ENCODE results near the gene FAXDC2.
"Not testable (repeated sequence)": the region's sequence is repeated elsewhere in the genome, so short reads cannot be mapped to it uniquely, and the experiment has no call there.

FAXDC2 gene

DNA sequence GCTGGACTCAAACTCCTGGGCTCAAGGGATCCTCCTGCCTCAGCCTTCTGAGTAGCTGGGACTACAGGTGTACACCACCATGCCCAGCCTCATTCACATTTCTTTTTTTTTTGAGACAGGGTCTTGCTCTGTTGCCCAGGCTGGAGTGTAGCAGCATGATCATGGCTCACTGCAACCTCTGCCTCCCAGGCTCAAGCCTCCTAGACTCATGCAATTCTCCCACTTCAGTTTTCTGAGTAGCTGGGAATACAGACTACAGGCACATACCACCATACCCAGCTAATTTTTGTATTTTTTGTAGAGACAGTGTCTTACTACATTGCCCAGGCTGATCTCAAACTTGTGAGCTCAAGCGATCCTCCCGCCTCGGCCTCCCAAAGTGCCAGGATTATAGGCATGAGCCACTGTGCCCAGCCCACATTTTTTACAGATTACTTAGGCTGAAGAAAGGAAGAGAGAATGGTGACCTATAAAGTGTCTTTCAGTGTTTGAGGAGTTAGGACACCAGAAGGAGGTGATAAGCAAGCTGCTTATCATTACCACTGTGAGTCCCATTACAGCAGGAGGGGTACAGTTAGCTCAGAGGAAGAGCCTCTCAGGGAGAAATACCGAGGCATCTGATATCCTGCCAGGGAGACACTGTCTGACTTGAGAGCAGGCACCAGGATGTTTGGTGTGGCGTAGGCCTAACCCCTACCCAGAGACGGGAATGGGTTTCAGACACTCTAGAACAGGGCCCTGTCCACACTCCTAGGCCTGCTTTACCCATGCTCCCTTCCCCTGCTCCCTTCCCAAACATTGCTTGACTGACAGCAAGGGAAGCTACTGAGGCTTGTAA, 9.7 kb downstream of the FAXDC2 start:
- 51% methylated on average over 2 of the region's 6 CpGs for WGBS (ENCODE audit: insufficient coverage)
- no peaks in the 10 kb centered on the region for H3K27me3 ChIP-seq (replicated peaks in 2 of 5; ENCODE audit: control insufficient read depth in 4 of 5, insufficient read depth in 5 of 5, low read length in 4 of 5)
- H3K36me3 ChIP-seq (ENCODE audit: control insufficient read depth in 4 of 4, insufficient read depth in 4 of 4, low read length in 3 of 4), result peaks cover 0 to 7% (median 4%) of the 10 kb centered on the region in 4 experiments
- no peaks in the 10 kb centered on the region for H3K9me3 ChIP-seq (ENCODE audit: control extremely low read depth in 1 of 5, control insufficient read depth in 4 of 5, insufficient read depth in 2 of 5, low read depth in 1 of 5, low read length in 4 of 5)
- ChIA-PET CTCF (interaction anchor here (0.7 to 2.1 kb wide), 3 partner anchors 10 to 32 kb away, joined by 4 read pairs; partner anchors contain the start of gene FAXDC2), POLR2A (no interaction called here)
- H3K4me3 ChIP-seq (ENCODE audit: control insufficient read depth in 1 of 7, extremely low read depth in 1 of 7, insufficient read depth in 4 of 7, low read depth in 2 of 7, low read length in 6 of 7), result no peak overlapping the region
- peaks cover 0 to 8% (median 2%) of the 10 kb centered on the region in 4 experiments for H3K4me1 ChIP-seq (ENCODE audit: control extremely low read depth in 1 of 4, control insufficient read depth in 4 of 4, insufficient read depth in 4 of 4, low read length in 3 of 4)
- no peak overlapping the region for H3K27ac ChIP-seq (ENCODE audit: insufficient read depth in 1 of 2, low read depth in 1 of 2, low read length in 2 of 2, poor library complexity in 1 of 2, severe bottlenecking in 2 of 2)
- DNase-seq, result peak; percentile 23 to 73 (median 52)

DNA sequence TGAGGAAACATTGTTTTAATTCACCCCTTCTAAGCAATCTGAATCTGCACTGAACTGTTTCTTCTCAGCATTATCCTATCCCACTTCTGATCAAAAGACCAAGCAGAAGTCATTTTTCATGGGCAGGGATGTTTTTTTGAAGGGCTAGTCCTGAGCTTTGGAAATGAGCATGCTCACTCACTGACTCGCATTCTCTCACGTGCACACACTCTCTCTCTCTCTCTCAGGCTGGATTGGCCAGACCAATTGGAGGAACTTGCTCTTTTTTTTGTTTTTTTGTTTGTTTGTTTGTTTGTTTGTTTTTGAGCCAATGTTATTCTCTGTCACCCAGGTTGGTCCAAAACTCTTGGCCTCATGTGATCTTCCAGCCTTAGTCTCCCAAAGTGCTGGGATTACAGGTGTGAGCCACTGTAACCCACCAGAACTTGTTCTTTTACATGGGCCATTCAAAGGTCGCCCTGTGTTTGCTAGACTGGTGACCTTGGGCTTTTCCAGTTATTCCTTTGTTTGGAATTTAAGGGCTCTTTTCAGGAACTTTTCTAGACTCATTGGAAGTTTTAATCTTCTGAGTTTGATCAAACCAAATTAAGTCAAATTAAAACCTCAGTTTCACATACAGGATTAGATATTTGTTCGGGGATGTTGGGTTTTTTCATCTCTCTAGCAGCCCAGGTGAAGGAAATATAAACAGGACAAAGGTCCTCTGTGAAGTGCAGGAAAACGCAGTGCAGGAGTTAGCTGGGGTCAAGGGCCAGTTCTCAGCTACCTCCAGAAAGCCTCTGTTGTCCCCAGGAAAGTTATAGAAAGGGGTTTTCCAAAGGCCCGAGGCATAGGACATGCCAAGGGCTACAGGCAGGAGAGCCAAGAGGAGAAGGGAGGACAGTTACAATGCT, 13.1 kb downstream of the FAXDC2 start:
- H3K36me3 ChIP-seq (ENCODE audit: control insufficient read depth in 4 of 4, insufficient read depth in 4 of 4, low read length in 3 of 4), result peaks cover 0 to 7% (median 4%) of the 10 kb centered on the region in 4 experiments
- H3K27me3 ChIP-seq (replicated peaks in 2 of 5; ENCODE audit: control insufficient read depth in 4 of 5, insufficient read depth in 5 of 5, low read length in 4 of 5), result no peaks in the 10 kb centered on the region
- H3K4me1 ChIP-seq (ENCODE audit: control extremely low read depth in 1 of 4, control insufficient read depth in 4 of 4, insufficient read depth in 4 of 4, low read length in 3 of 4), result peaks cover 0 to 17% (median 4%) of the 10 kb centered on the region in 4 experiments
- H3K4me3 ChIP-seq (ENCODE audit: control insufficient read depth in 1 of 7, extremely low read depth in 1 of 7, insufficient read depth in 4 of 7, low read depth in 2 of 7, low read length in 6 of 7), result no peak overlapping the region
- DNase-seq, result no peak
- ChIA-PET CTCF (interaction anchor here (1.0 to 2.8 kb wide), 4 partner anchors 8 to 31 kb away, joined by 3 to 7 read pairs (median 5); partner anchors contain the start of gene FAXDC2), POLR2A (no interaction called here)
- H3K27ac ChIP-seq (ENCODE audit: insufficient read depth in 1 of 2, low read depth in 1 of 2, low read length in 2 of 2, poor library complexity in 1 of 2, severe bottlenecking in 2 of 2), result no peak overlapping the region
- H3K9me3 ChIP-seq (ENCODE audit: control extremely low read depth in 1 of 5, control insufficient read depth in 4 of 5, insufficient read depth in 2 of 5, low read depth in 1 of 5, low read length in 4 of 5), result no peaks in the 10 kb centered on the region
- WGBS (ENCODE audit: insufficient coverage), result 97% methylated on average over 5 of the region's 6 CpGs

DNA sequence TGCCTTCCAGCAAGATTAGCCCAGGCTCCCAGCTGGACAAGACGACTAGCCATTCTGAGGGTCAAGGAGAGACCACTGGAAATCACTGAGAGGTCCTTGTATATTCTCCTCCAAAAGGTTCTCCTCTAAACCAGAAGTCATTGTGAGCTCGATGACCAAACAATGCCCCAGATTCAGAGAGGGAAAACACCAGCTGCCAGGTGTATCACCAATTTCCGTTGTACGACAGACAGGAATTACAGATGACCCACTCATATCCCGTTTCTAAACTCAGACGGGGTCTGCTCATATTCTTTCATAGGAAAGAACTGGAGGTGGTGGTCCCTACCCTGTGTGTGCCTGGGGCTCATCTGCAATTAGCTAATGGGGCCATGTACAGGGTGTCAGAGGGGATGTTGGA, 14.2 kb downstream of the FAXDC2 start:
- Histone ChIP-seq H3K27ac (ENCODE audit: insufficient read depth in 1 of 2, low read depth in 1 of 2, low read length in 2 of 2, poor library complexity in 1 of 2, severe bottlenecking in 2 of 2) (no peak overlapping the region), H3K4me3 (ENCODE audit: control insufficient read depth in 1 of 7, extremely low read depth in 1 of 7, insufficient read depth in 4 of 7, low read depth in 2 of 7, low read length in 6 of 7) (no peak overlapping the region), H3K9me3 (ENCODE audit: control extremely low read depth in 1 of 5, control insufficient read depth in 4 of 5, insufficient read depth in 2 of 5, low read depth in 1 of 5, low read length in 4 of 5) (no peaks in the 10 kb centered on the region), H3K4me1 (ENCODE audit: control extremely low read depth in 1 of 4, control insufficient read depth in 4 of 4, insufficient read depth in 4 of 4, low read length in 3 of 4) (peaks cover 0 to 15% (median 4%) of the 10 kb centered on the region in 4 experiments), H3K27me3 (replicated peaks in 2 of 5; ENCODE audit: control insufficient read depth in 4 of 5, insufficient read depth in 5 of 5, low read length in 4 of 5) (no peaks in the 10 kb centered on the region), H3K36me3 (ENCODE audit: control insufficient read depth in 4 of 4, insufficient read depth in 4 of 4, low read length in 3 of 4) (peaks cover 1 to 10% (median 5%) of the 10 kb centered on the region in 4 experiments)
- no peak for DNase-seq
- WGBS (ENCODE audit: insufficient coverage), result 95% methylated on average over 3 of the region's 6 CpGs
- POLR2A ChIA-PET, result interaction anchor here (0.6 kb wide), 1 partner anchor 13 kb away, joined by 4 read pairs; no protein-coding TSS in a partner anchor
- CTCF ChIA-PET, result interaction anchor here (1.0 to 2.8 kb wide), 3 partner anchors 9 to 14 kb away, joined by 3 to 7 read pairs (median 5); partner anchors contain the start of gene FAXDC2

DNA sequence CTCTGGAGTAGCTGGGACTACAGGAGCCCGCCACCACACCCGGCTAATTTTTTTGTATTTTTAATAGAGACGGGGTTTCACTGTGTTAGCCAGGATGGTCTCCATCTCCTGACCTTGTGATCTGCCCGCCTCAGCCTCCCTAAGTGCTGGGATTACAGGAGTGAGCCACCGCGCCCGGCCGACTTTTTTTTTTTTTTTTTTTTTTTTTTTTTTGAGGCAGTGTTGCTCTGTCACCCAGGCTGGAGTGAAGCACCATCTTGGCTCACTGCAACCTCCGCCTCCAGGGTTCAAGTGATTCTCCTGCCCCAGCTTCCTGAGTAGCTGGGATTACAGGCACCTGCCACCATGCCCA, 14.7 kb downstream of the FAXDC2 start:
- H3K27ac ChIP-seq (ENCODE audit: insufficient read depth in 1 of 2, low read depth in 1 of 2, low read length in 2 of 2, poor library complexity in 1 of 2, severe bottlenecking in 2 of 2); POLR2A ChIA-PET; H3K9me3 ChIP-seq (ENCODE audit: control extremely low read depth in 1 of 5, control insufficient read depth in 4 of 5, insufficient read depth in 2 of 5, low read depth in 1 of 5, low read length in 4 of 5); DNase-seq; H3K27me3 ChIP-seq (replicated peaks in 2 of 5; ENCODE audit: control insufficient read depth in 4 of 5, insufficient read depth in 5 of 5, low read length in 4 of 5); H3K4me3 ChIP-seq (ENCODE audit: control insufficient read depth in 1 of 7, extremely low read depth in 1 of 7, insufficient read depth in 4 of 7, low read depth in 2 of 7, low read length in 6 of 7); H3K4me1 ChIP-seq (ENCODE audit: control extremely low read depth in 1 of 4, control insufficient read depth in 4 of 4, insufficient read depth in 4 of 4, low read length in 3 of 4): not testable (repeated sequence)
- CTCF ChIA-PET, result interaction anchor here (1.5 to 2.8 kb wide), 2 partner anchors 9 to 15 kb away, joined by 5 to 7 read pairs; partner anchors contain the start of gene FAXDC2
- 94% methylated on average over 2 of the region's 9 CpGs for WGBS (ENCODE audit: insufficient coverage)
- H3K36me3 ChIP-seq (ENCODE audit: control insufficient read depth in 4 of 4, insufficient read depth in 4 of 4, low read length in 3 of 4), result peaks cover 3 to 14% (median 7%) of the 10 kb centered on the region in 4 experiments

DNA sequence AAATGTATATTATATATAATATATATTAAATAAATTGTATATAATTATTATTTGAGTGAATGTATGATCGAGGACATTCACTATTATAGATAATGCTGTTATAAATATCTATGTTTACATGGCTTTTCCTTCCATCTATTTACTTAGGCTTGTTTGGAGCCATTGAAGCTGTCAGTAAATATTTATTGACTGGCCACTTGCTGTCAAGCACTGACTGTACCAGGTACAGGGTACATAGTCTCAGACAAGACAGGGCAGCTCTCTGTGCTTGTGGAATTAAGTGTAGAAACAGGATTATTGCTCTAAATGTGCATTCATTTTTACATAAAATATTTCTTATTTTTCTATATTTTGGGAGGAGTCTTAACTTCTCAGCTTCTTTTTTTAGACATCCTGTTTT, 16.4 kb downstream of the FAXDC2 start:
- H3K4me1 ChIP-seq (ENCODE audit: control extremely low read depth in 1 of 4, control insufficient read depth in 4 of 4, insufficient read depth in 4 of 4, low read length in 3 of 4), result peaks cover 0 to 9% (median 3%) of the 10 kb centered on the region in 4 experiments
- H3K36me3 ChIP-seq (ENCODE audit: control insufficient read depth in 4 of 4, insufficient read depth in 4 of 4, low read length in 3 of 4), result peaks cover 3 to 29% (median 16%) of the 10 kb centered on the region in 4 experiments
- CTCF ChIA-PET, result interaction anchor here (0.7 to 2.8 kb wide), 6 partner anchors 9 to 23 kb away, joined by 3 to 7 read pairs (median 3); no protein-coding TSS in a partner anchor
- no CpG with 5 or more reads among the region's 1 CpG for WGBS (ENCODE audit: insufficient coverage)
- peak overlapping the region in 1 of 2 experiments; percentile 79 for H3K27ac ChIP-seq (ENCODE audit: insufficient read depth in 1 of 2, low read depth in 1 of 2, low read length in 2 of 2, poor library complexity in 1 of 2, severe bottlenecking in 2 of 2)
- no peaks in the 10 kb centered on the region for H3K27me3 ChIP-seq (replicated peaks in 2 of 5; ENCODE audit: control insufficient read depth in 4 of 5, insufficient read depth in 5 of 5, low read length in 4 of 5)
- POLR2A ChIA-PET, result no interaction called here
- H3K9me3 ChIP-seq (ENCODE audit: control extremely low read depth in 1 of 5, control insufficient read depth in 4 of 5, insufficient read depth in 2 of 5, low read depth in 1 of 5, low read length in 4 of 5), result no peaks in the 10 kb centered on the region
- no peak for DNase-seq
- no peak overlapping the region for H3K4me3 ChIP-seq (ENCODE audit: control insufficient read depth in 1 of 7, extremely low read depth in 1 of 7, insufficient read depth in 4 of 7, low read depth in 2 of 7, low read length in 6 of 7)

DNA sequence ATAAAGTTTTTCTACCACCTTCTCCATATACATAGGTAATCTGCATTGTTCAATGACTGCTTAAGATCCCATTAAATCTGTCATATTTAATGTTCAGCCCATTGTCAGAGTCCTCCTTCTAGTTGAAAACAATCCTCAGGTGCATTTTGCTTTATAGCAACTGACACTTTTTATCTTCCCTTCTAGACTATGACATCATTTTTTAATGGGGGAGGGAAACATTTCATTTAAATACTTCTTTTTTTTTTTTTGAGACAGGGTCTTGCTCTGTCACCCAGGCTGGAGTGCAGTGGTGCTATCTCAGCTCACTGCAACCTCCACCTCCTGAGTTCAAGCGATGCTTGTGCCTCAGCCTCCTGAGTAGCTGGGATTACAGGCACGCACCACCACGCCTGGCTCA, 17.6 kb downstream of the FAXDC2 start:
- H3K36me3 ChIP-seq (ENCODE audit: control insufficient read depth in 4 of 4, insufficient read depth in 4 of 4, low read length in 3 of 4), result peaks cover 3 to 32% (median 15%) of the 10 kb centered on the region in 4 experiments
- H3K27me3 ChIP-seq (replicated peaks in 2 of 5; ENCODE audit: control insufficient read depth in 4 of 5, insufficient read depth in 5 of 5, low read length in 4 of 5); CTCF ChIA-PET; POLR2A ChIA-PET; DNase-seq; H3K27ac ChIP-seq (ENCODE audit: insufficient read depth in 1 of 2, low read depth in 1 of 2, low read length in 2 of 2, poor library complexity in 1 of 2, severe bottlenecking in 2 of 2); H3K9me3 ChIP-seq (ENCODE audit: control extremely low read depth in 1 of 5, control insufficient read depth in 4 of 5, insufficient read depth in 2 of 5, low read depth in 1 of 5, low read length in 4 of 5); H3K4me3 ChIP-seq (ENCODE audit: control insufficient read depth in 1 of 7, extremely low read depth in 1 of 7, insufficient read depth in 4 of 7, low read depth in 2 of 7, low read length in 6 of 7); H3K4me1 ChIP-seq (ENCODE audit: control extremely low read depth in 1 of 4, control insufficient read depth in 4 of 4, insufficient read depth in 4 of 4, low read length in 3 of 4): not testable (repeated sequence)
- 100% methylated on average over 2 of the region's 3 CpGs for WGBS (ENCODE audit: insufficient coverage)
